SK-N-SH (cell line): ENCODE measurements around the gene PLEKHA3. TPM values are rescaled to one million over a fixed set of nuclear protein-coding genes. Genes with fewer than 3 reads are reported as not detected.

ENCODE experiments used
- CTCF ChIA-PET: fragments of 300-600, 350-600 bp; formaldehyde crosslinking; extraction: SDS; loops from one replicate; lab custom pipeline; 2021; lab: Yijun Ruan, JAX
- POLR2A ChIA-PET: fragments of 350-600 bp; sonication (Branson Sonifier 250); formaldehyde crosslinking; extraction: SDS; loops from one replicate; lab custom pipeline; 2020; ENCODE audit warnings: antibody characterized with exemption, inconsistent platforms; lab: Yijun Ruan, JAX
- DNase-seq: peaks from one replicate; pipeline ENCODE4 v3.0.0; 2012
- H2AFZ ChIP-seq: fragments of 200-600 bp; sonication (generic); 2 replicates; pipeline ENCODE4 v1.8.1; 2016; ENCODE audit warnings: antibody characterized with exemption, mild to moderate bottlenecking, low read depth
- H3F3A ChIP-seq: fragments of 200-600 bp; sonication (generic); replicated peaks from 2 replicates; pipeline ENCODE3; 2016; ENCODE audit warnings: antibody characterized with exemption, mild to moderate bottlenecking; ENCODE audit not compliant: insufficient read depth
- H3K27ac ChIP-seq, 2 experiments: fragments of 200-500 bp in 1 of 2; fragments of 200-600 bp in 1 of 2; sonication (Bioruptor generic) in 1 of 2; sonication (generic), shearing (Covaris generic) in 1 of 2; 2 replicates each; pipeline versions ENCODE4 v1.5.1 to v1.6.1; 2014 to 2016; ENCODE audit warnings: low read depth in 2 of 2, inconsistent platforms in 1 of 2, low read length in 1 of 2, mild to moderate bottlenecking in 1 of 2, mixed read lengths in 1 of 2
- H3K27me3 ChIP-seq: fragments of 200-600 bp; sonication (generic), shearing (Covaris generic); 2 replicates; pipeline ENCODE4 v1.6.1; 2016; ENCODE audit warnings: mixed run types; ENCODE audit not compliant: insufficient read depth
- H3K36me3 ChIP-seq, 2 experiments: fragments of 200-500 bp in 1 of 2; fragments of 200-600 bp in 1 of 2; sonication (Bioruptor generic) in 1 of 2; sonication (generic) in 1 of 2; replicated peaks in 1 of 2; 2 replicates each; pipeline versions ENCODE3 to v1.5.1; 2014 to 2016; ENCODE audit warnings: low read length in 1 of 2, mild to moderate bottlenecking in 1 of 2; ENCODE audit not compliant: insufficient read depth in 2 of 2, control insufficient read depth in 1 of 2
- H3K4me1 ChIP-seq, 2 experiments: fragments of 200-500 bp in 1 of 2; fragments of 200-600 bp in 1 of 2; sonication (Bioruptor generic) in 1 of 2; sonication (generic), shearing (Covaris generic) in 1 of 2; 2 replicates each; pipeline versions ENCODE4 v1.5.1 to v1.6.1; 2014 to 2016; ENCODE audit warnings: low read depth in 1 of 2, low read length in 1 of 2, mixed run types in 1 of 2; ENCODE audit not compliant: insufficient read depth in 2 of 2, control insufficient read depth in 1 of 2
- H3K4me2 ChIP-seq: fragments of 200-600 bp; sonication (generic), shearing (Covaris generic); 2 replicates; pipeline ENCODE4 v1.6.1; 2017; ENCODE audit warnings: mixed run types
- H3K4me3 ChIP-seq, 2 experiments: fragments of 200-500 bp in 1 of 2; fragments of 200-600 bp in 1 of 2; sonication (Bioruptor generic) in 1 of 2; sonication (generic), shearing (Covaris generic) in 1 of 2; 2 replicates each; pipeline versions ENCODE4 v1.5.1 to v1.8.1; 2014 to 2016; ENCODE audit warnings: low read depth in 2 of 2, inconsistent platforms in 1 of 2, low read length in 1 of 2, mild to moderate bottlenecking in 1 of 2, mixed read lengths in 1 of 2, moderate library complexity in 1 of 2
- H3K79me2 ChIP-seq: fragments of 200-600 bp; sonication (generic); 2 replicates; pipeline ENCODE4 v1.8.1; 2017; ENCODE audit warnings: mild to moderate bottlenecking; ENCODE audit not compliant: insufficient read depth
- H3K9ac ChIP-seq: fragments of 200-600 bp; sonication (generic); 2 replicates; pipeline ENCODE4 v1.6.1; 2017; ENCODE audit warnings: mixed run types
- H3K9me2 ChIP-seq: fragments of 200-600 bp; sonication (generic); 2 replicates; pipeline ENCODE4 v1.6.1; 2017; ENCODE audit warnings: mixed run types
- H3K9me3 ChIP-seq: fragments of 200-600 bp; sonication (generic); 2 replicates; pipeline ENCODE4 v1.6.1; 2017; ENCODE audit warnings: mixed run types, mild to moderate bottlenecking, moderate library complexity
- H4K20me1 ChIP-seq: fragments of 200-600 bp; sonication (generic); 2 replicates; pipeline ENCODE4 v1.6.1; 2017; ENCODE audit warnings: mild to moderate bottlenecking, mixed run types; ENCODE audit not compliant: insufficient read depth
- CHD2 ChIP-seq: fragments of 150-350 bp; IDR thresholded peaks from 2 replicates; pipeline ENCODE4 v1.6.1; 2018; ENCODE audit warnings: low read length; ENCODE audit not compliant: partially characterized antibody
- EZH2phosphoT487 ChIP-seq: fragments of 200-600 bp; sonication (generic); IDR thresholded peaks from 2 replicates; pipeline ENCODE4 v1.6.1; 2017; ENCODE audit warnings: low read depth, mixed run types, mild to moderate bottlenecking, antibody characterized with exemption, moderate library complexity, borderline replicate concordance
- FOSL2 ChIP-seq: IDR thresholded peaks from 2 replicates; pipeline ENCODE4 v1.4.0; 2012; ENCODE audit warnings: low read depth, mild to moderate bottlenecking, moderate library complexity, borderline replicate concordance
- FOXM1 ChIP-seq: IDR thresholded peaks from 2 replicates; pipeline ENCODE4 v1.4.0; 2012; ENCODE audit warnings: low read depth, mild to moderate bottlenecking
- NFIC ChIP-seq: IDR thresholded peaks from 2 replicates; pipeline ENCODE4 v1.4.0; 2012; ENCODE audit warnings: borderline replicate concordance
- NRF1 ChIP-seq: IDR thresholded peaks from 2 replicates; pipeline ENCODE4 v1.6.1; 2012; ENCODE audit warnings: low read depth, mild to moderate bottlenecking, low read length
- POLR2AphosphoS5 ChIP-seq: IDR thresholded peaks from 2 replicates; pipeline ENCODE4 v1.6.1; 2012; ENCODE audit warnings: low read depth, low read length
- RCOR1 ChIP-seq: fragments of 150-350 bp; IDR thresholded peaks from 2 replicates; pipeline ENCODE4 v1.6.1; 2017; ENCODE audit warnings: antibody characterized with exemption, low read length
- RFX5 ChIP-seq: IDR thresholded peaks from 2 replicates; pipeline ENCODE4 v1.6.1; 2012; ENCODE audit warnings: mild to moderate bottlenecking, improper control_type of control experiment, low read length
- RXRA ChIP-seq: IDR thresholded peaks from 2 replicates; pipeline ENCODE4 v1.4.0; 2012; ENCODE audit warnings: low read depth, mild to moderate bottlenecking, borderline replicate concordance
- SIN3A ChIP-seq: IDR thresholded peaks from 2 replicates; pipeline ENCODE4 v1.6.1; 2012; ENCODE audit warnings: low read depth, mild to moderate bottlenecking, low read length, moderate library complexity, borderline replicate concordance
- TEAD4 ChIP-seq: IDR thresholded peaks from 2 replicates; pipeline ENCODE4 v1.4.0; 2012; ENCODE audit warnings: mild to moderate bottlenecking, borderline replicate concordance; ENCODE audit not compliant: insufficient read depth
- WGBS: methylation state at CpG from one replicate; pipeline ENCODE4 v1.1.6; 2017; ENCODE audit warnings: low lambda C conversion rate; 5-methylcytosine and 5-hydroxymethylcytosine counted together
- polyA plus RNA-seq, 3 experiments: library from polyadenylated mRNA; depleted of rRNA; stranded (reverse); fragments of >200 nt; gene quantifications; 2 replicates each; pipeline ENCODE4 v1.2.3, GENCODE V29; 2012
- TF ChIP-seq, protein P1 (sequence below): IDR thresholded peaks from 2 replicates; pipeline ENCODE4 v1.6.1; 2012; ENCODE audit warnings: mild to moderate bottlenecking, low read depth, low read length, moderate library complexity
- TF ChIP-seq, protein P2 (sequence below): IDR thresholded peaks from 2 replicates; pipeline ENCODE4 v1.4.0; 2012; ENCODE audit warnings: low read depth
- TF ChIP-seq, protein P3 (sequence below): IDR thresholded peaks from 2 replicates; pipeline ENCODE4; 2012
- TF ChIP-seq, protein P4 (sequence below): IDR thresholded peaks from 2 replicates; pipeline ENCODE4 v1.4.0; 2012; ENCODE audit warnings: low read depth, borderline replicate concordance

PLEKHA3 gene
- polyA plus RNA-seq, 1 of the 3 experiments (the other 2 are of a cell fraction) = 5.7 TPM

- Histone ChIP-seq H3K27ac (no peak overlapping the region), H4K20me1 (peaks cover 49% of the 10 kb centered on the region)
Measured at GRCh38 chr2:178484245-178485041, 4.2 kb downstream of the PLEKHA3 start.

GRCh38 chr2:178485356-178485755, 5.1 kb downstream of the PLEKHA3 start:
- Histone ChIP-seq H4K20me1 (peaks cover 49% of the 10 kb centered on the region), H3K9ac (no peak overlapping the region), H3K27me3 (no peaks in the 10 kb centered on the region), H3K9me2 (no peaks in the 10 kb centered on the region), H3K27ac (no peak overlapping the region), H2AFZ (no peak overlapping the region), H3K36me3 (peaks cover 16 to 18% of the 10 kb centered on the region in 2 experiments), H3K79me2 (peaks cover 96% of the 10 kb centered on the region), H3K4me1 (peaks cover 10 to 15% of the 10 kb centered on the region in 2 experiments; a peak in 3 of 4 replicates), H3K4me2 (no peak overlapping the region), H3F3A (peaks cover 4% of the 10 kb centered on the region), H3K9me3 (no peaks in the 10 kb centered on the region), H3K4me3 (no peak overlapping the region)
- ChIA-PET POLR2A (no interaction called here), CTCF (no interaction called here)
- no peak for DNase-seq
- 70% methylated on average over 3 of the region's 3 CpGs for WGBS
- no peak for TF ChIP-seq TEAD4
- TF ChIP-seq NRF1 = no peak
- no peak for TF ChIP-seq RCOR1
- TF ChIP-seq, protein P1, sequence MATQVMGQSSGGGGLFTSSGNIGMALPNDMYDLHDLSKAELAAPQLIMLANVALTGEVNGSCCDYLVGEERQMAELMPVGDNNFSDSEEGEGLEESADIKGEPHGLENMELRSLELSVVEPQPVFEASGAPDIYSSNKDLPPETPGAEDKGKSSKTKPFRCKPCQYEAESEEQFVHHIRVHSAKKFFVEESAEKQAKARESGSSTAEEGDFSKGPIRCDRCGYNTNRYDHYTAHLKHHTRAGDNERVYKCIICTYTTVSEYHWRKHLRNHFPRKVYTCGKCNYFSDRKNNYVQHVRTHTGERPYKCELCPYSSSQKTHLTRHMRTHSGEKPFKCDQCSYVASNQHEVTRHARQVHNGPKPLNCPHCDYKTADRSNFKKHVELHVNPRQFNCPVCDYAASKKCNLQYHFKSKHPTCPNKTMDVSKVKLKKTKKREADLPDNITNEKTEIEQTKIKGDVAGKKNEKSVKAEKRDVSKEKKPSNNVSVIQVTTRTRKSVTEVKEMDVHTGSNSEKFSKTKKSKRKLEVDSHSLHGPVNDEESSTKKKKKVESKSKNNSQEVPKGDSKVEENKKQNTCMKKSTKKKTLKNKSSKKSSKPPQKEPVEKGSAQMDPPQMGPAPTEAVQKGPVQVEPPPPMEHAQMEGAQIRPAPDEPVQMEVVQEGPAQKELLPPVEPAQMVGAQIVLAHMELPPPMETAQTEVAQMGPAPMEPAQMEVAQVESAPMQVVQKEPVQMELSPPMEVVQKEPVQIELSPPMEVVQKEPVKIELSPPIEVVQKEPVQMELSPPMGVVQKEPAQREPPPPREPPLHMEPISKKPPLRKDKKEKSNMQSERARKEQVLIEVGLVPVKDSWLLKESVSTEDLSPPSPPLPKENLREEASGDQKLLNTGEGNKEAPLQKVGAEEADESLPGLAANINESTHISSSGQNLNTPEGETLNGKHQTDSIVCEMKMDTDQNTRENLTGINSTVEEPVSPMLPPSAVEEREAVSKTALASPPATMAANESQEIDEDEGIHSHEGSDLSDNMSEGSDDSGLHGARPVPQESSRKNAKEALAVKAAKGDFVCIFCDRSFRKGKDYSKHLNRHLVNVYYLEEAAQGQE = no peak
- TF ChIP-seq EZH2phosphoT487 = no peak
- no peak for TF ChIP-seq RXRA
- no peak for TF ChIP-seq RFX5
- no peak for TF ChIP-seq POLR2AphosphoS5
- no peak for TF ChIP-seq FOXM1
- TF ChIP-seq SIN3A = no peak
- no peak for TF ChIP-seq FOSL2
- no peak for TF ChIP-seq CHD2
- TF ChIP-seq, protein P2, sequence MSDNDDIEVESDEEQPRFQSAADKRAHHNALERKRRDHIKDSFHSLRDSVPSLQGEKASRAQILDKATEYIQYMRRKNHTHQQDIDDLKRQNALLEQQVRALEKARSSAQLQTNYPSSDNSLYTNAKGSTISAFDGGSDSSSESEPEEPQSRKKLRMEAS = no peak

More at GRCh38 chr2:178484245-178485041, 4.2 kb downstream of the PLEKHA3 start:
- Histone ChIP-seq H3F3A (peaks cover 9% of the 10 kb centered on the region), H3K4me3 (no peak overlapping the region), H3K36me3 (peaks cover 11 to 12% of the 10 kb centered on the region in 2 experiments), H3K79me2 (peaks cover 87% of the 10 kb centered on the region), H2AFZ (no peak overlapping the region), H3K9ac (no peak overlapping the region), H3K27me3 (no peaks in the 10 kb centered on the region), H3K9me2 (no peaks in the 10 kb centered on the region), H3K4me2 (0 out of 2 replicates have a peak overlapping the region, but pooled peaks have one; percentile 15), H3K4me1 (peaks cover 10 to 17% of the 10 kb centered on the region in 2 experiments; a peak in 3 of 4 replicates), H3K9me3 (no peaks in the 10 kb centered on the region)
- DNase-seq = no peak
- 58% methylated on average over 6 of the region's 6 CpGs for WGBS
- TF ChIP-seq, protein P3, sequence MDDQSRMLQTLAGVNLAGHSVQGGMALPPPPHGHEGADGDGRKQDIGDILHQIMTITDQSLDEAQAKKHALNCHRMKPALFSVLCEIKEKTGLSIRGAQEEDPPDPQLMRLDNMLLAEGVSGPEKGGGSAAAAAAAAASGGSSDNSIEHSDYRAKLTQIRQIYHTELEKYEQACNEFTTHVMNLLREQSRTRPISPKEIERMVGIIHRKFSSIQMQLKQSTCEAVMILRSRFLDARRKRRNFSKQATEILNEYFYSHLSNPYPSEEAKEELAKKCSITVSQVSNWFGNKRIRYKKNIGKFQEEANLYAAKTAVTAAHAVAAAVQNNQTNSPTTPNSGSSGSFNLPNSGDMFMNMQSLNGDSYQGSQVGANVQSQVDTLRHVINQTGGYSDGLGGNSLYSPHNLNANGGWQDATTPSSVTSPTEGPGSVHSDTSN = peak; percentile 24; the same call in 1 of the 2 replicates
- no peak for TF ChIP-seq FOXM1
- TF ChIP-seq, protein P4, sequence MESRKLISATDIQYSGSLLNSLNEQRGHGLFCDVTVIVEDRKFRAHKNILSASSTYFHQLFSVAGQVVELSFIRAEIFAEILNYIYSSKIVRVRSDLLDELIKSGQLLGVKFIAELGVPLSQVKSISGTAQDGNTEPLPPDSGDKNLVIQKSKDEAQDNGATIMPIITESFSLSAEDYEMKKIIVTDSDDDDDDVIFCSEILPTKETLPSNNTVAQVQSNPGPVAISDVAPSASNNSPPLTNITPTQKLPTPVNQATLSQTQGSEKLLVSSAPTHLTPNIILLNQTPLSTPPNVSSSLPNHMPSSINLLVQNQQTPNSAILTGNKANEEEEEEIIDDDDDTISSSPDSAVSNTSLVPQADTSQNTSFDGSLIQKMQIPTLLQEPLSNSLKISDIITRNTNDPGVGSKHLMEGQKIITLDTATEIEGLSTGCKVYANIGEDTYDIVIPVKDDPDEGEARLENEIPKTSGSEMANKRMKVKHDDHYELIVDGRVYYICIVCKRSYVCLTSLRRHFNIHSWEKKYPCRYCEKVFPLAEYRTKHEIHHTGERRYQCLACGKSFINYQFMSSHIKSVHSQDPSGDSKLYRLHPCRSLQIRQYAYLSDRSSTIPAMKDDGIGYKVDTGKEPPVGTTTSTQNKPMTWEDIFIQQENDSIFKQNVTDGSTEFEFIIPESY = no peak
- TF ChIP-seq NFIC = peak; percentile 76
- ChIA-PET POLR2A (no interaction called here), CTCF (no interaction called here)
